ENCODE data around the gene ARHGAP24.
"Not testable (repeated sequence)": the region's sequence is repeated elsewhere in the genome, so short reads cannot be mapped to it uniquely, and the experiment has no call there.

Gene ARHGAP24

GRCh38 chr4:85828027-85828890 lies 353.3 kb downstream of the ARHGAP24 start:
- peak; percentile 85 for DNase-seq

- no peak for DNase-seq
Measured at GRCh38 chr4:85829276-85830051, 354.5 kb downstream of the ARHGAP24 start.

- no peak for DNase-seq
Measured at GRCh38 chr4:85831647-85832046, 356.7 kb downstream of the ARHGAP24 start.

- DNase-seq, result no peak
Measured at GRCh38 chr4:85833302-85833701, 358.4 kb downstream of the ARHGAP24 start.

- no peak for DNase-seq
Measured at GRCh38 chr4:85834934-85835333, 360.0 kb downstream of the ARHGAP24 start.

GRCh38 chr4:85836588-85837438 lies 361.9 kb downstream of the ARHGAP24 start:
- DNase-seq, result no peak

- DNase-seq, result no peak
Measured at GRCh38 chr4:85837439-85837733, 362.4 kb downstream of the ARHGAP24 start.

- DNase-seq, result not testable (repeated sequence)
Measured at GRCh38 chr4:85839981-85840451, 365.1 kb downstream of the ARHGAP24 start.

- DNase-seq, result peak; percentile 53
Measured at GRCh38 chr4:85842540-85842939, 367.6 kb downstream of the ARHGAP24 start.

GRCh38 chr4:85853740-85854139 lies 378.8 kb downstream of the ARHGAP24 start:
- DNase-seq, result not testable (repeated sequence)

GRCh38 chr4:85854546-85854945 lies 379.6 kb downstream of the ARHGAP24 start:
- DNase-seq, result no peak

- DNase-seq, result no peak
Measured at GRCh38 chr4:85860066-85860740, 385.3 kb downstream of the ARHGAP24 start.

- DNase-seq, result peak; percentile 48
Measured at GRCh38 chr4:85861064-85861765, 386.3 kb downstream of the ARHGAP24 start.

- no peak for DNase-seq
Measured at GRCh38 chr4:85862896-85863295, 387.9 kb downstream of the ARHGAP24 start.

GRCh38 chr4:85864259-85865205 lies 389.6 kb downstream of the ARHGAP24 start:
- no peak for DNase-seq

- no peak for DNase-seq
Measured at GRCh38 chr4:85865256-85865655, 390.3 kb downstream of the ARHGAP24 start.

- no peak for DNase-seq
Measured at GRCh38 chr4:85866508-85866907, 391.6 kb downstream of the ARHGAP24 start.

GRCh38 chr4:85867271-85867670 lies 392.3 kb downstream of the ARHGAP24 start:
- DNase-seq, result no peak

- no peak for DNase-seq
Measured at GRCh38 chr4:85869181-85869580, 394.2 kb downstream of the ARHGAP24 start.

GRCh38 chr4:85870298-85871083 lies 395.5 kb downstream of the ARHGAP24 start:
- DNase-seq, result no peak

All from SHP77 treated with DMSO at 0.1 percent for 48 hours (cell line).